GM04504 (cell line): ENCODE data around the gene P2RX3.
"Not testable (repeated sequence)": the region's sequence is repeated elsewhere in the genome, so short reads cannot be mapped to it uniquely, and the experiment has no call there.

Source experiments
- DNase-seq: peaks from one replicate; pipeline ENCODE4 v3.0.0-alpha.2; 2012; ENCODE audit warnings: low read depth

Gene P2RX3

DNA sequence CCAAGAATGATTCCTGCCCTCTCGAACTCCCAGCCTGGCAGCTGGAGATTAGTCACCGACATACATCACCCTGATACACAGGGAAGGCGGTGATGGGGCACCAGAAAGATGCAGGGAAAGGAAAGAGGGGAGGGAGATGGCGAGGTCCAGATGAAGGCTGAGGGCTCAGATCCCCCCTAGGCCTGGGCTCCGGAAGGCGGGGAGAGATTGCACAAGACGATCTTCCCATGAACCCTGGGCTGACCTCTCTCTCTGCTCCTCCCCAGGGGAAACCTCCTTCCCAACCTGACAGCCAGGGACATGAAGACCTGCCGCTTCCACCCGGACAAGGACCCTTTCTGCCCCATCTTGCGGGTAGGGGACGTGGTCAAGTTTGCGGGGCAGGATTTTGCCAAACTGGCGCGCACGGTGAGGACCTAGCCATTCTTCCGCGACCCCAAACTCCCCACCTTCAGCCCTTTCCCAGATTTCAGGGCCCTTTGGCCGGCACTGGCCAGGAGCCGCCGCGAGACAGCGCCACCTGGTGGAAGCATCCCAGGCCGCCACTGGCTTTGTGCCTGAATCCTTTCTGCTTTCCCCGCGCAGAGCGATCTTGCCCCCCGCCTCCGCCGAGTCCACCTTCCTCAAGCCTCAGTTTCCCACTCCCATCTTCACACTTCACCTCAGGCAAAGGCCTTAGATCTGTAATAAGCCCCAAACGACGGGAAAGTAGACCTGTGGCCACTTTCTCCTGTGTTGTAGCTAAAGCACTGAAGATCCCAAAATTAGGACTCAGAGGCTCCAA lies 11.5 kb downstream of the P2RX3 start:
- no peak for DNase-seq

GRCh38 chr11:57353036-57353435 lies 14.9 kb downstream of the P2RX3 start:
- DNase-seq = no peak

- no peak for DNase-seq
Observed at GRCh38 chr11:57353446-57353845, 15.3 kb downstream of the P2RX3 start.

GRCh38 chr11:57353852-57354251 lies 15.7 kb downstream of the P2RX3 start:
- DNase-seq = no peak

DNA sequence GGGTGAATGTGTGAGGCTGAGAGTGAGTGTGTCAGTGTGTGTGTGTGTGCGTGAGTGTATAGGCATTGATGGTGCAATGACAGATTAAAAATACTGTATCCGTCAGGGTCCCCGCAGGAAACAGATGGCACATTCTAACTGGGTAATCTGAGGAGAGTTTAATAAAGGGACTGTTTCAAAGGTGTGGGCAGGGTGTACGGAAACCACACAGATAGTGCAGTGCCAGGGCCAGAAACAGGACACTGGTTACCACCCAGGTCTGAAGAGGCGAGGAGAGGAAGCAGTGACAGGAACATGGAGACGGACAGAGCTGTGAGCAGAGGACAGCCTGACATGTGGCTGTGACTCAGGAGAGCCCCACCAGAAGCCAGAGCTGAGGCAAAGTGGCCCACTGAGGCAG lies 16.5 kb downstream of the P2RX3 start:
- DNase-seq = no peak

DNA sequence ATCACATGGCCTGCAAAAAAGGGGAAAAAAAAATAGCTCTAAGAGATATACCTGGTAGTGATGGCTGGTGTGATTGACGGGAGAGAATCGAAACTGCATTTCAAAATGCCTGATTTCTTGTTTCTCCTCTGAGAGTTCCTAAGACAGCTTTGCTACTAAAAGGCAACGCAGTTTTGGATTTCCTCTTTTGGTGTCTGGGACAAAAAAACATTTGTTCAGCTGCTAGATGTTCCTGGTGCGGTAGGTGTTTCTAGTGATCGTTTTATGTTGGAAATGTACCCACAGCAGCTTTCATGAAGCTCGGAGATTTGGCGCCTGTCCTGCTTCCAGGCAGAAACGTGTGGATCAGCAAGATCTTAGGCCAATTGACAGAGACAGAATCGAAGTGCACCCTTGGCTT lies 18.1 kb downstream of the P2RX3 start:
- no peak for DNase-seq

DNA sequence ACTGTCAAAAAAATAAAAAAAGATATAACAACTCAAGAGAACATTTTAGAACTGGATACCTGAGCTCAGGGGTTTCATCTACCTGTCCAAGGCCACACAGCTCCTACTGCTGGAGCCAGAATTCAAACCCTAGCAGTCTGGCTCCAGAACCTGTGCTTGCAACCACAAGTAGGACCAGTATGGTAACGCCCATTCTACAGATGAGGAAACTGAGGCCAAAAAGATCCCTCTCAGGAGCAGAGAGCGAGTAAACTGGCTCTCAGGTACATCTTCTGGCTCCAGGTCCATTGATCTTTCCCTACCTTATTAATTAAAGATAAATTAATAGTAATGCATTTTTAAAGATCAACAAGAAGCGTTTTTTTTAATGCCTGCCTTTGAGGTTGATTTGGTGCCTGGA lies 19.2 kb downstream of the P2RX3 start:
- DNase-seq = no peak

- DNase-seq = no peak
Observed at GRCh38 chr11:57357856-57358255, 19.7 kb downstream of the P2RX3 start.

GRCh38 chr11:57358543-57358961 lies 20.4 kb downstream of the P2RX3 start:
- DNase-seq = no peak

DNA sequence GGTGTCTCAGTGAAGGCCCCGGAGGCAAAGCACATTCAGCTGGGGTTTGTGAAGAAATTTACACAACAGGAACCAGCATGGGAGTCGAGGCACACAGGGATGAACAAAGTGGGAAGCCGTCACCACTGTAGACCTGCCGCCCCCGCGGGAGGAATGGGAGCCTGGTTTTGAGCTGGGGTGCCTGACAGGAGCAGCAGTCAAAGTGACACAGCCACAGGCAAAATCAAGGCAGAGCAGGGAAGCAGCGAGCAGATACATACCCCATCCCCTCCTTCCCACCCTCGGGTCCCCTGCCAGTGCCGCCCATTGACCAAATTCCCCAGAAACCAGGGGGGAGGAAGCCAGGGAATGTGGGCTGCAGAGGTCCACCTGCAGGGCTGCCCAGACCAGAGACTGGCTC lies 20.8 kb downstream of the P2RX3 start:
- no peak for DNase-seq

GRCh38 chr11:57359396-57359795 lies 21.2 kb downstream of the P2RX3 start:
- no peak for DNase-seq

GRCh38 chr11:57359896-57360690 lies 21.9 kb downstream of the P2RX3 start:
- DNase-seq = no peak

- no peak for DNase-seq
Observed at GRCh38 chr11:57360991-57361390, 22.8 kb downstream of the P2RX3 start.

- DNase-seq = not testable (repeated sequence)
Observed at GRCh38 chr11:57361420-57361819, 23.3 kb downstream of the P2RX3 start.

GRCh38 chr11:57361926-57362325 lies 23.8 kb downstream of the P2RX3 start:
- DNase-seq = no peak

GRCh38 chr11:57363131-57364080 lies 25.3 kb downstream of the P2RX3 start:
- DNase-seq = no peak

GRCh38 chr11:57364851-57365660 lies 26.9 kb downstream of the P2RX3 start:
- no peak for DNase-seq

- DNase-seq = no peak
Observed at GRCh38 chr11:57368106-57368844, 30.1 kb downstream of the P2RX3 start.

DNA sequence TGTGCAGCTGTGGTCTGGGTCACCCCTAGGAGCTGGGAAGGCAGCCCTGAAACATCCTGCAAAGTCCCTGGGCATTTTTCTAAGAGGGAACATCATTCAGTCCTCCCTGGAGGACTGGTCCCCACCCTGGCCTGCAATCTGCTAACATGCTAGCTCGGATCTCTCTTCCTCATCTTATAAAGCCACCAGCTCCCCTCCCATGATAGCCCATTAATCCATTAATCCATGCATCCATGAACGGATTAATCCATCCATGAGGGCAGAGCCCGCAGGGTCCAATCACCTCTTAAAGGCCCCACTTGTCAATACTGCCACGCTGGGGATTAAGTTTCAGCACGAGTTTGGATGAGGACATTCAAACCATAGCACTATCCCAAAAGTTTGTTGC lies 30.7 kb downstream of the P2RX3 start:
- no peak for DNase-seq

DNA sequence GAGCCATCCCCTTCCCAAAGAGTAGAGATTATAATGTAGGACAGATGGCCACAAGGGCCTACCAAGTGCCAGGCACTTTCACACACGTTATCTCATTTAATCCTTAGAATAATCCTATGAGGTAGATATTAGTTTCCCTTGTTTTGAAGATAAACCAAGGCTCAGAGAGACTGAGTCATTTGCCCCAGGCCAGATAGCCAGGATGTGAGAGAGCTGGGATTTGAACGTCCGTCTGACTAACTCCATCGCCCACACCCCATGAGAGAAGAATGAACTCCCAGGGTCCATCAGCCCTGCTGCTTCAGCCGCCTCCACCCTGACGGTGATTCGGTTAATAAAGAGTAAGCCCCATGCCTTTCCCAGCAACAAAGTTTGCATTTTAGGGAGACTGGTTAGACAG lies 32.1 kb downstream of the P2RX3 start:
- no peak for DNase-seq

DNA sequence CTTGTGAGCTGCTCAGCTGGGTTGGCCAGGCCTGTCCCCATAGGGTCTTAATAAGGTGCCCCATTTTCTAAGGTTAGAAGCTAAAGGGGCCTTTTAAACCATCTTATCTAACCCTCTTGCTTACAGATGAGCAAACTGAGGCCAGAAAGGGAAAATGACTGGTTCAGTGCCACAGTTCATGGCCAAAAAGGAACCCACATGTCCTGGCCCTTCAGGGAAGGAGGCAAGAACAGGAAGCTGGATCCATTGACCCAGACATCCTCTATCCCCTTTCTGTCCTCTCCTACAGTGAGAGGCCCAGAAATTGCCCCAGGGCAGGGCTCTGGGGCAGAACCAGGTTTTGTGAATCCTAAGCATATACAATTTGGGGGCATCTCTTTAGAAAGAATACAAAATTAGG lies 32.8 kb downstream of the P2RX3 start:
- no peak for DNase-seq
